DND-41 (cell line): ENCODE measurements around the gene FOXP1.

Experiments used
- ATAC-seq: fragments of 200-7000 bp; cut with Tn5 transposase; 3 replicates; pipeline ENCODE4 v1.9.1; 2021; ENCODE audit warnings: low read depth; ENCODE audit not compliant: insufficient read depth
- DNase-seq: peaks from one replicate; pipeline ENCODE4 v3.0.0-alpha.2; 2020
- H2AFZ ChIP-seq: 2 replicates; pipeline ENCODE4 v1.6.0; 2012; ENCODE audit warnings: low read depth, low read length
- H3K27ac ChIP-seq: 2 replicates; pipeline ENCODE4 v1.5.1; 2012; ENCODE audit warnings: low read length, inconsistent platforms
- H3K27me3 ChIP-seq: fragments of 200-600 bp; sonication (generic); 2 replicates; pipeline ENCODE4 v1.6.0; 2012; ENCODE audit warnings: low read length, mild to moderate bottlenecking, inconsistent platforms; ENCODE audit not compliant: insufficient read depth, poor library complexity
- H3K36me3 ChIP-seq: 2 replicates; pipeline ENCODE4 v1.5.1; 2012; ENCODE audit warnings: low read length, inconsistent platforms; ENCODE audit not compliant: insufficient read depth
- H3K4me1 ChIP-seq: 2 replicates; pipeline ENCODE4 v1.5.1; 2012; ENCODE audit warnings: mild to moderate bottlenecking, low read length; ENCODE audit not compliant: insufficient read depth
- H3K4me2 ChIP-seq: 2 replicates; pipeline ENCODE4 v1.6.0; 2012; ENCODE audit warnings: mild to moderate bottlenecking, moderate library complexity, low read length, inconsistent platforms; ENCODE audit not compliant: insufficient read depth
- H3K4me3 ChIP-seq, 2 experiments: fragments of 200-600 bp in 1 of 2; shearing (Covaris generic) in 1 of 2; 2 replicates each; pipeline ENCODE4 v1.5.1; 2012 to 2016; ENCODE audit warnings: inconsistent platforms in 2 of 2, low read length in 2 of 2, mild to moderate bottlenecking in 2 of 2, low read depth in 1 of 2, moderate library complexity in 1 of 2
- H3K79me2 ChIP-seq: 2 replicates; pipeline ENCODE4 v1.6.0; 2012; ENCODE audit warnings: low read length, inconsistent platforms; ENCODE audit not compliant: insufficient read depth
- H3K9ac ChIP-seq: 2 replicates; pipeline ENCODE4 v1.6.0; 2012; ENCODE audit warnings: low read depth, mild to moderate bottlenecking, inconsistent platforms, low read length, moderate library complexity
- H3K9me3 ChIP-seq: 2 replicates; pipeline ENCODE4 v1.5.1; 2012; ENCODE audit warnings: low read length, moderate library complexity, mild to moderate bottlenecking, inconsistent platforms; ENCODE audit not compliant: insufficient read depth, severe bottlenecking
- H4K20me1 ChIP-seq: 2 replicates; pipeline ENCODE4 v1.6.0; 2012; ENCODE audit warnings: low read length; ENCODE audit not compliant: insufficient read depth
- CTCF ChIP-seq: IDR thresholded peaks from 2 replicates; pipeline ENCODE4 v1.5.1; 2012; ENCODE audit warnings: borderline replicate concordance, low read length, moderate library complexity, mild to moderate bottlenecking; ENCODE audit not compliant: poor library complexity, severe bottlenecking; ENCODE audit errors: extremely low read depth
- EZH2 ChIP-seq: IDR thresholded peaks from 3 replicates; pipeline ENCODE4 v1.6.1; 2012; ENCODE audit warnings: borderline replicate concordance, low read depth, mild to moderate bottlenecking, moderate library complexity, low read length, inconsistent platforms; ENCODE audit not compliant: severe bottlenecking

FOXP1 gene

GRCh38 chr3:70951316-70951715, 632.2 kb downstream of the FOXP1 start:
- H3K4me2 ChIP-seq, result no peak overlapping the region
- no peak overlapping the region for H3K27ac ChIP-seq
- no peak overlapping the region for H3K4me3 ChIP-seq
- no peak overlapping the region for H3K9ac ChIP-seq
- H3K9me3 ChIP-seq, result no peaks in the 10 kb centered on the region
- no peaks in the 10 kb centered on the region for H3K4me1 ChIP-seq
- DNase-seq (no peak), ATAC-seq (no peak)
- no peaks in the 10 kb centered on the region for H4K20me1 ChIP-seq
- TF ChIP-seq EZH2 (no peak), CTCF (no peak)
- H3K79me2 ChIP-seq, result no peaks in the 10 kb centered on the region
- H3K27me3 ChIP-seq, result no peaks in the 10 kb centered on the region
- H2AFZ ChIP-seq, result no peak overlapping the region
- H3K36me3 ChIP-seq, result no peaks in the 10 kb centered on the region; the same call in 1 of the 2 replicates

GRCh38 chr3:70947579-70947978, 635.9 kb downstream of the FOXP1 start:
- Histone ChIP-seq H3K4me2 (no peak overlapping the region), H3K9ac (no peak overlapping the region), H3K27me3 (no peaks in the 10 kb centered on the region), H3K79me2 (no peaks in the 10 kb centered on the region), H4K20me1 (no peaks in the 10 kb centered on the region), H3K36me3 (no peaks in the 10 kb centered on the region), H3K27ac (no peak overlapping the region), H2AFZ (no peak overlapping the region), H3K9me3 (no peaks in the 10 kb centered on the region), H3K4me3 (no peak overlapping the region), H3K4me1 (no peaks in the 10 kb centered on the region)
- DNase-seq, result no peak
- no peak for ATAC-seq
- TF ChIP-seq EZH2, result no peak
- TF ChIP-seq CTCF, result no peak

- no peak for TF ChIP-seq CTCF
- no peak for TF ChIP-seq EZH2
- ATAC-seq (no peak), DNase-seq (no peak)
- Histone ChIP-seq H2AFZ (no peak overlapping the region), H3K9ac (no peak overlapping the region), H3K4me1 (no peaks in the 10 kb centered on the region), H3K4me2 (no peak overlapping the region), H3K27me3 (no peaks in the 10 kb centered on the region), H3K27ac (no peak overlapping the region), H3K9me3 (no peaks in the 10 kb centered on the region), H3K4me3 (no peak overlapping the region), H3K79me2 (no peaks in the 10 kb centered on the region), H4K20me1 (no peaks in the 10 kb centered on the region), H3K36me3 (no peaks in the 10 kb centered on the region)
These were observed 639.6 kb downstream of the FOXP1 start for GRCh38 chr3:70943886-70944285.

DNA sequence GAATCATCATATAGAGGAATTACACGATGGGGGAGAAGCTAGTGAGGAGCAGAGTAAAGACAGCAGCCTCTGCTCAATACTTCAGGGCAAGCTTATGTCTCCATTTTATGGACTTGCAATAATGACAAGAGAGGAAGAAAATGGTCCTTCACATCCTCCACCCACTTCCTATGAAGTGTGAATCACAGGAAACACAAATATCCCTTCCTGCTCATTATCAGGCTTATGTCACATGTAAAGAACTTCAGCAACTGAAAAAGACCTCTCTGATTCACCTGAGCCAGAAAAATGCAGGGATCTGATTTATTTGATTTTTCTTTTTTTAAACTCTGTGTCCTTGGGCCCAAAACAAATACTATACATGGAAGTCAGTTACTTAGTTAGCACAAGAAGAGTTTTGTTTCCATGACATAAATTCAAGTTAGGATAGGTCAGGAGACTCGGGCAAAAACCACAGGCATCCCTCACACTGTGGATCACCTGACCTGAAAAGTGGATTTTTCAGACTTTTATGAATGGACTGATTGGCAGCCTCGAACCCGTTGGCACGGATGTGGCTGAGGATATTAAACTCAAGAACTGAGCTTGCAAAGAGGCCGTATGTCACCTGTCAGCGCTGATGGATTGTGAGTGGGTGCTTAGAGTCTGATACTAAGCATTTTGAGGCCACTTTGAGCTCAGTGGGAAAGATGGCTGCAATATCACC, 650.3 kb downstream of the FOXP1 start:
- H3K27ac ChIP-seq, result no peak overlapping the region
- no peaks in the 10 kb centered on the region for H3K79me2 ChIP-seq
- TF ChIP-seq EZH2 (no peak), CTCF (no peak)
- no peak overlapping the region for H3K9ac ChIP-seq
- H3K27me3 ChIP-seq, result peaks cover 2% of the 10 kb centered on the region
- ATAC-seq (no peak), DNase-seq (no peak)
- H3K4me3 ChIP-seq, result no peak overlapping the region
- H2AFZ ChIP-seq, result no peak overlapping the region
- no peaks in the 10 kb centered on the region for H3K4me1 ChIP-seq
- no peak overlapping the region for H3K4me2 ChIP-seq
- no peaks in the 10 kb centered on the region for H3K36me3 ChIP-seq
- no peaks in the 10 kb centered on the region for H4K20me1 ChIP-seq
- H3K9me3 ChIP-seq, result no peaks in the 10 kb centered on the region
